ENCODE data around the gene NOXO1. TPM values are rescaled to one million over a fixed set of nuclear protein-coding genes. Genes with fewer than 3 reads are reported as not detected.
A peak's percentile ranks its signal among the peaks of the same experiment; 100 is the strongest.

Gene NOXO1
- total and polyA plus RNA-seq, 9 of the 15 experiments (the other 6 are each of a cell fraction or from before 2014, with no cell fraction given), result not detected

DNA sequence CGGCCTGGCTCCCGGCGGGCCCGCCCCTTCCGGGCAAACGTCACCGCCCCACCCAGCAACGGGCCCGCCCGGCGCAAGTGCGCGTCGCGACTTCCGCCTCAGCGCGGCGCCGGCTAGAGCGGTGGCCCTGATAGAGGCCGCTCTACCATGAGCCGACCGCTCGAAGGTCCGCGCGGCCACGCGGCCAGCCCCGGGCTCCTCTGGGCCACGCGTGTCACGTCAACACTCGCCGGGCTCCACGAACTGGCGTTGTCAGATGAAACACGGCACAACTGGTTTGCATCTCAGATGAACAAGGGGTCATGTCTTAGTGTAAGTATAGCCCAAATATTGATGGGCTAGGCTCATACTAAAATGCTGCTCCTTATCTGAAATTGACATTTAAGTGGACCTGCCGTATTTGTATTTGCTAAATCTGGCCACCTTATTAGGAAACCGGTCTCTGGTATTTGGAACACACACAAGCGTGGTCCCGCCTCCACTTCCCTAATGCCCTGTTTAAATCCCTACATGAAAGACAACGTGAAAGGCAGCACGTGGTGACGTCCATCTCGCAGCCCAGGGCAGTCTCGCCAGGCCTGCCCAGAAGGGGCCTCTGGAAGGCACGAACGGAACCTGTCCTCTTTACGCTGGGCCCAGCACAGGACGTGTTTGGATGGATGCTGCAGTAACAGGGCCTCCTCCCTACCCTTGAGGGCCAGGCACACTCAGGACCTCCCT, 28.7 kb upstream of the NOXO1 start, which contains the start of gene ZNF598 (continued):
- TF ChIP-seq, protein P1, sequence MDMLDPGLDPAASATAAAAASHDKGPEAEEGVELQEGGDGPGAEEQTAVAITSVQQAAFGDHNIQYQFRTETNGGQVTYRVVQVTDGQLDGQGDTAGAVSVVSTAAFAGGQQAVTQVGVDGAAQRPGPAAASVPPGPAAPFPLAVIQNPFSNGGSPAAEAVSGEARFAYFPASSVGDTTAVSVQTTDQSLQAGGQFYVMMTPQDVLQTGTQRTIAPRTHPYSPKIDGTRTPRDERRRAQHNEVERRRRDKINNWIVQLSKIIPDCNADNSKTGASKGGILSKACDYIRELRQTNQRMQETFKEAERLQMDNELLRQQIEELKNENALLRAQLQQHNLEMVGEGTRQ (CRISPR knock-in tag; IDR thresholded peaks at IDR 0.05), result peak; percentile 35; the same call in 1 of the 2 replicates
- TF ChIP-seq VEZF1 (CRISPR knock-in tag; IDR thresholded peaks at IDR 0.05) (peak; percentile 62; the same call in 1 of the 2 replicates), NFE2 (IDR thresholded peaks at IDR 0.05; ENCODE audit: low read depth) (no peak), RBM22 (IDR thresholded peaks at IDR 0.05; ENCODE audit: low read depth, low read length, poor library complexity, severe bottlenecking) (no peak), PPARD (CRISPR knock-in tag; IDR thresholded peaks at IDR 0.05) (no peak), SPI1 (IDR thresholded peaks at IDR 0.05; ENCODE audit: borderline replicate concordance, low read depth, low read length) (peak; percentile 68; the same call in 1 of the 2 replicates), TCF15 (CRISPR knock-in tag; IDR thresholded peaks at IDR 0.05) (no peak), FOXK1 (CRISPR knock-in tag; IDR thresholded peaks at IDR 0.05; ENCODE audit: borderline replicate concordance) (peak; percentile 94; the same call in 1 of the 2 replicates), CREM (IDR thresholded peaks at IDR 0.05; ENCODE audit: low read depth) (peak; percentile 86), PCBP1 (IDR thresholded peaks at IDR 0.05; ENCODE audit: low read depth, low read length, poor library complexity, severe bottlenecking) (no peak), ZNF282 (CRISPR knock-in tag; IDR thresholded peaks at IDR 0.05) (0 out of 2 replicates have a peak, but pooled peaks have one; percentile 2), EP300 (IDR thresholded peaks at IDR 0.05; ENCODE audit: low read length) (peak; percentile 27; the same call in 1 of the 2 replicates), SIN3A (IDR thresholded peaks at IDR 0.05; ENCODE audit: borderline replicate concordance in 2 of 2, control insufficient read depth in 1 of 2, low read depth in 2 of 2, low read length in 2 of 2) (peak in 1 of 2 experiments; percentile 37; a peak in 2 of 4 replicates), ZNF175 (CRISPR knock-in tag; IDR thresholded peaks at IDR 0.05; ENCODE audit: low read depth) (0 out of 2 replicates have a peak, but pooled peaks have one; percentile 44), ZNF197 (CRISPR knock-in tag; IDR thresholded peaks at IDR 0.05; ENCODE audit: low read depth) (peak; percentile 30; the same call in 1 of the 2 replicates), ZNF232 (CRISPR knock-in tag; IDR thresholded peaks at IDR 0.05) (no peak), SNIP1 (IDR thresholded peaks at IDR 0.05; ENCODE audit: low read depth) (peak; percentile 94)
- TF ChIP-seq, protein P2, sequence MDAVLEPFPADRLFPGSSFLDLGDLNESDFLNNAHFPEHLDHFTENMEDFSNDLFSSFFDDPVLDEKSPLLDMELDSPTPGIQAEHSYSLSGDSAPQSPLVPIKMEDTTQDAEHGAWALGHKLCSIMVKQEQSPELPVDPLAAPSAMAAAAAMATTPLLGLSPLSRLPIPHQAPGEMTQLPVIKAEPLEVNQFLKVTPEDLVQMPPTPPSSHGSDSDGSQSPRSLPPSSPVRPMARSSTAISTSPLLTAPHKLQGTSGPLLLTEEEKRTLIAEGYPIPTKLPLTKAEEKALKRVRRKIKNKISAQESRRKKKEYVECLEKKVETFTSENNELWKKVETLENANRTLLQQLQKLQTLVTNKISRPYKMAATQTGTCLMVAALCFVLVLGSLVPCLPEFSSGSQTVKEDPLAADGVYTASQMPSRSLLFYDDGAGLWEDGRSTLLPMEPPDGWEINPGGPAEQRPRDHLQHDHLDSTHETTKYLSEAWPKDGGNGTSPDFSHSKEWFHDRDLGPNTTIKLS (IDR thresholded peaks at IDR 0.05; ENCODE audit: borderline replicate concordance, low read depth), result peak; percentile 97
- TF ChIP-seq, protein P3, sequence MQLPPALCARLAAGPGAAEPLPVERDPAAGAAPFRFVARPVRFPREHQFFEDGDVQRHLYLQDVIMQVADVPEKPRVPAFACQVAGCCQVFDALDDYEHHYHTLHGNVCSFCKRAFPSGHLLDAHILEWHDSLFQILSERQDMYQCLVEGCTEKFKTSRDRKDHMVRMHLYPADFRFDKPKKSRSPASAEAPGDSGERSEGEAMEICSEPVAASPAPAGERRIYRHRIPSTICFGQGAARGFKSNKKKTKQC (CRISPR knock-in tag; IDR thresholded peaks at IDR 0.05), result peak; percentile 26; the same call in 1 of the 2 replicates
- TF ChIP-seq, protein P4, sequence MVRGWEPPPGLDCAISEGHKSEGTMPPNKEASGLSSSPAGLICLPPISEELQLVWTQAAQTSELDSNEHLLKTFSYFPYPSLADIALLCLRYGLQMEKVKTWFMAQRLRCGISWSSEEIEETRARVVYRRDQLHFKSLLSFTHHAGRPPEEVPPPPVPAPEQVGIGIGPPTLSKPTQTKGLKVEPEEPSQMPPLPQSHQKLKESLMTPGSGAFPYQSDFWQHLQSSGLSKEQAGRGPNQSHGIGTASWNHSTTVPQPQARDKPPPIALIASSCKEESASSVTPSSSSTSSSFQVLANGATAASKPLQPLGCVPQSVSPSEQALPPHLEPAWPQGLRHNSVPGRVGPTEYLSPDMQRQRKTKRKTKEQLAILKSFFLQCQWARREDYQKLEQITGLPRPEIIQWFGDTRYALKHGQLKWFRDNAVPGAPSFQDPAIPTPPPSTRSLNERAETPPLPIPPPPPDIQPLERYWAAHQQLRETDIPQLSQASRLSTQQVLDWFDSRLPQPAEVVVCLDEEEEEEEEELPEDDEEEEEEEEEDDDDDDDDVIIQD (CRISPR knock-in tag; IDR thresholded peaks at IDR 0.05), result no peak

Data from K562 (cell line).